A673 (cell line): ENCODE results near the gene MYLK. TPM values are rescaled to one million over a fixed set of nuclear protein-coding genes. Genes with fewer than 3 reads are reported as not detected.

Experiments used
- BruUV-seq: library from RNA; stranded (reverse); fragments of 400-500 nt; replicated peaks from 2 replicates; lab custom pipeline; 2021; lab: Mats Ljungman, UMichigan
- CTCF ChIA-PET: fragments of 300-600 bp; sonication (Branson Sonifier 250); formaldehyde crosslinking; loops from one replicate; lab custom pipeline; 2022; ENCODE audit warnings: antibody characterized with exemption; lab: Charles Lee
- POLR2A ChIA-PET: fragments of 300-600 bp; sonication (Branson Sonifier 250); formaldehyde crosslinking; loops from one replicate; lab custom pipeline; 2022; ENCODE audit warnings: antibody characterized with exemption; ENCODE audit not compliant: low non-redundant PET; lab: Charles Lee
- DNase-seq: peaks from one replicate; pipeline ENCODE4 v3.0.0-alpha.2; 2015; ENCODE audit warnings: low spot score
- H3K27ac ChIP-seq: fragments of 200-600 bp; sonication (generic); 2 replicates; pipeline ENCODE4 v1.5.1; 2016; ENCODE audit warnings: mixed run types, low read depth, mild to moderate bottlenecking, mixed read lengths, antibody characterized with exemption, low read length; ENCODE audit not compliant: poor library complexity, severe bottlenecking
- H3K27me3 ChIP-seq: fragments of 200-600 bp; sonication (generic); replicated peaks from 2 replicates; pipeline ENCODE4 v1.6.1; 2017; ENCODE audit warnings: mixed run types, low read depth, mild to moderate bottlenecking, mixed read lengths, antibody characterized with exemption, low read length; ENCODE audit not compliant: insufficient read depth, poor library complexity
- H3K36me3 ChIP-seq: fragments of 200-600 bp; sonication (generic); 2 replicates; pipeline ENCODE4 v1.6.1; 2016; ENCODE audit warnings: mixed run types, mild to moderate bottlenecking, mixed read lengths, antibody characterized with exemption, low read length; ENCODE audit not compliant: insufficient read depth, poor library complexity, severe bottlenecking
- H3K4me1 ChIP-seq: fragments of 200-600 bp; sonication (generic); 2 replicates; pipeline ENCODE4 v1.6.1; 2017; ENCODE audit warnings: mixed run types, mild to moderate bottlenecking, mixed read lengths, antibody characterized with exemption, low read length; ENCODE audit not compliant: insufficient read depth, poor library complexity, severe bottlenecking
- H3K4me3 ChIP-seq: fragments of 200-600 bp; sonication (generic); 2 replicates; pipeline ENCODE4 v1.5.1; 2016; ENCODE audit warnings: low read depth, mixed run types, mild to moderate bottlenecking, mixed read lengths, low read length; ENCODE audit not compliant: poor library complexity, severe bottlenecking
- H3K9me3 ChIP-seq: fragments of 200-600 bp; sonication (generic); 2 replicates; pipeline ENCODE4 v1.6.1; 2016; ENCODE audit warnings: mixed run types, low read depth, mild to moderate bottlenecking, mixed read lengths, antibody characterized with exemption, low read length; ENCODE audit not compliant: poor library complexity, severe bottlenecking
- EZH2 ChIP-seq: fragments of 200-600 bp; sonication (generic); IDR thresholded peaks from 2 replicates; pipeline ENCODE4 v1.6.1; 2017; ENCODE audit warnings: borderline replicate concordance, low read depth, mild to moderate bottlenecking, mixed read lengths, antibody characterized with exemption, low read length; ENCODE audit not compliant: poor library complexity, severe bottlenecking
- intact Hi-C: fragments of 100-400 bp; cut with micrococcal nuclease; formaldehyde crosslinking; loops from one replicate; pipeline ENCODE4 v1.10.0; 2022; ENCODE audit not compliant: unreplicated experiment
- total RNA-seq: library from RNA; stranded (reverse); gene quantifications from 2 replicates; pipeline ENCODE4 v1.2.3, GENCODE V29; 2021
- TF ChIP-seq, protein P1 (sequence below): fragments of 300-800, 200-600 bp; sonication (generic); conservative IDR thresholded peaks from 2 replicates; pipeline ENCODE4 v1.5.1; 2017; ENCODE audit warnings: low read depth, mild to moderate bottlenecking, antibody characterized with exemption, low read length, moderate library complexity, mixed read lengths

The MYLK gene
- total RNA-seq, 1 experiment from 2014 or later = 3.9 TPM

DNA sequence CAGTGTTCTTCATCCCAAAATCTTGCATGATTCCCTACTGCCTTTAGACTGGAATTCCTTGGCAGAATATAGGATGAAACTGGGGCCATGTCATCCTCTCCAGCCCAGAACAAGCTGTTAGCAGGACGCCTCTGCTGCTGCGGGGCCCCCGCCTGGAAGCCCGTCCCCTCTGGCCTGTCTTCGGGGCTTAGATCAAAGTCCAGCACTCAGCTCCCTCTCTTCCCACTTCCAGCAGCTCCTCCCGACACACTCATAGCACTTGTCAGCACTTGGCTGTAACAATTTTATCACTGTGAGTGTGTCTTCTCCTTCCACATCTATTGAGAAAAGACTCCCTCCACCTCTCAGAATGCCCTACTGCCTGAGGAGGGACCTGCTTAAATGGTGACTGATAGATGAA is 187.3 kb downstream of the MYLK start:
- CTCF ChIA-PET = no interaction called here
- intact Hi-C loops = no loop called here
- POLR2A ChIA-PET = no interaction called here
- Histone ChIP-seq H3K9me3 (no peaks in the 10 kb centered on the region), H3K27me3 (no peaks in the 10 kb centered on the region), H3K36me3 (no peaks in the 10 kb centered on the region), H3K4me3 (no peak overlapping the region), H3K4me1 (no peaks in the 10 kb centered on the region), H3K27ac (no peak overlapping the region)
- no TSS peak for BruUV-seq
- no peak for TF ChIP-seq EZH2
- TF ChIP-seq, protein P1, sequence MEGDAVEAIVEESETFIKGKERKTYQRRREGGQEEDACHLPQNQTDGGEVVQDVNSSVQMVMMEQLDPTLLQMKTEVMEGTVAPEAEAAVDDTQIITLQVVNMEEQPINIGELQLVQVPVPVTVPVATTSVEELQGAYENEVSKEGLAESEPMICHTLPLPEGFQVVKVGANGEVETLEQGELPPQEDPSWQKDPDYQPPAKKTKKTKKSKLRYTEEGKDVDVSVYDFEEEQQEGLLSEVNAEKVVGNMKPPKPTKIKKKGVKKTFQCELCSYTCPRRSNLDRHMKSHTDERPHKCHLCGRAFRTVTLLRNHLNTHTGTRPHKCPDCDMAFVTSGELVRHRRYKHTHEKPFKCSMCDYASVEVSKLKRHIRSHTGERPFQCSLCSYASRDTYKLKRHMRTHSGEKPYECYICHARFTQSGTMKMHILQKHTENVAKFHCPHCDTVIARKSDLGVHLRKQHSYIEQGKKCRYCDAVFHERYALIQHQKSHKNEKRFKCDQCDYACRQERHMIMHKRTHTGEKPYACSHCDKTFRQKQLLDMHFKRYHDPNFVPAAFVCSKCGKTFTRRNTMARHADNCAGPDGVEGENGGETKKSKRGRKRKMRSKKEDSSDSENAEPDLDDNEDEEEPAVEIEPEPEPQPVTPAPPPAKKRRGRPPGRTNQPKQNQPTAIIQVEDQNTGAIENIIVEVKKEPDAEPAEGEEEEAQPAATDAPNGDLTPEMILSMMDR = no peak
- DNase-seq = no peak

- no peaks in the 10 kb centered on the region for H3K27me3 ChIP-seq
- H3K4me1 ChIP-seq = no peaks in the 10 kb centered on the region
- H3K27ac ChIP-seq = no peak overlapping the region
- CTCF ChIA-PET = interaction anchor here (1.5 kb wide), 1 partner anchor 28 kb away, joined by 4 read pairs; no protein-coding TSS in a partner anchor
- POLR2A ChIA-PET = no interaction called here
- no TSS peak for BruUV-seq
- H3K4me3 ChIP-seq = no peak overlapping the region
- no peaks in the 10 kb centered on the region for H3K9me3 ChIP-seq
- DNase-seq = no peak
- intact Hi-C loops = no loop called here
- TF ChIP-seq, protein P1 = no peak
- no peak for TF ChIP-seq EZH2
- H3K36me3 ChIP-seq = no peaks in the 10 kb centered on the region
These were observed 188.1 kb downstream of the MYLK start for GRCh38 chr3:123695731-123696640.

- H3K27me3 ChIP-seq = no peaks in the 10 kb centered on the region
- POLR2A ChIA-PET = no interaction called here
- DNase-seq = no peak
- H3K4me3 ChIP-seq = no peak overlapping the region
- no peak overlapping the region for H3K27ac ChIP-seq
- H3K36me3 ChIP-seq = no peaks in the 10 kb centered on the region
- no peaks in the 10 kb centered on the region for H3K9me3 ChIP-seq
- H3K4me1 ChIP-seq = no peaks in the 10 kb centered on the region
- intact Hi-C loops = no loop called here
- CTCF ChIA-PET = interaction anchor here (1.5 kb wide), 1 partner anchor 28 kb away, joined by 4 read pairs; no protein-coding TSS in a partner anchor
- TF ChIP-seq, protein P1 = no peak
- no peak for TF ChIP-seq EZH2
- no TSS peak for BruUV-seq
These were observed 189.0 kb downstream of the MYLK start for GRCh38 chr3:123695152-123695551.
